H1 (cell line): ENCODE results near the gene ZFR. TPM values are rescaled to one million over a fixed set of nuclear protein-coding genes. Genes with fewer than 3 reads are reported as not detected.
"Not testable (repeated sequence)": the region's sequence is repeated elsewhere in the genome, so short reads cannot be mapped to it uniquely, and the experiment has no call there.

Experiments
- CTCF ChIA-PET: fragments of 300-600 bp; sonication (Branson Sonifier 250); formaldehyde crosslinking; loops from one replicate; lab custom pipeline; 2021; ENCODE audit not compliant: partially characterized antibody; lab: Charles Lee
- POLR2A ChIA-PET: fragments of 300-600 bp; sonication (Branson Sonifier 250); formaldehyde crosslinking; loops from one replicate; lab custom pipeline; 2021; ENCODE audit warnings: inconsistent platforms; ENCODE audit not compliant: partially characterized antibody; lab: Charles Lee
- DNase-seq, 2 experiments: peaks; one replicate each; pipeline versions ENCODE4 v3.0.0 to v3.0.0-alpha.2; 2010 to 2022; ENCODE audit warnings: low spot score in 2 of 2, low read depth in 1 of 2, mixed read lengths in 1 of 2
- FAIRE-seq: peaks from 2 replicates; lab custom pipeline; 2011; peaks lifted over from hg19 to GRCh38; lab: Jason Lieb, UNC
- H2AFZ ChIP-seq: 2 replicates; pipeline ENCODE4 v1.8.1; 2012; ENCODE audit warnings: low read length, inconsistent platforms
- H2AK5ac ChIP-seq: 2 replicates; pipeline ENCODE4 v1.6.1; 2013; ENCODE audit warnings: low read depth, low read length
- H2BK120ac ChIP-seq: replicated peaks from 2 replicates; pipeline ENCODE3; 2013; ENCODE audit warnings: low read depth, low read length, inconsistent platforms
- H2BK12ac ChIP-seq: 2 replicates; pipeline ENCODE4 v1.6.1; 2013; ENCODE audit warnings: low read depth, low read length
- H2BK15ac ChIP-seq: 2 replicates; pipeline ENCODE4 v1.6.1; 2013; ENCODE audit warnings: low read length
- H2BK20ac ChIP-seq: 2 replicates; pipeline ENCODE4 v1.6.1; 2013; ENCODE audit warnings: low read length
- H2BK5ac ChIP-seq: 2 replicates; pipeline ENCODE4 v1.6.1; 2013; ENCODE audit warnings: low read depth, low read length
- H3K14ac ChIP-seq: 2 replicates; pipeline ENCODE4 v1.6.1; 2013; ENCODE audit warnings: inconsistent platforms; ENCODE audit not compliant: insufficient read length
- H3K18ac ChIP-seq: 2 replicates; pipeline ENCODE4 v1.6.1; 2013; ENCODE audit warnings: low read length; ENCODE audit errors: extremely low read depth
- H3K23ac ChIP-seq: 2 replicates; pipeline ENCODE4 v1.6.1; 2013; ENCODE audit warnings: inconsistent platforms; ENCODE audit not compliant: insufficient read length
- H3K23me2 ChIP-seq: 2 replicates; pipeline ENCODE4 v1.6.1; 2013; ENCODE audit warnings: low read depth, low read length
- H3K27ac ChIP-seq: 2 replicates; pipeline ENCODE4 v1.6.1; 2011; ENCODE audit warnings: low read depth, low read length, inconsistent platforms
- H3K27me3 ChIP-seq, 4 experiments: replicated peaks in 1 of 4; 1 replicate in 1 of 4; 2 replicates in 3 of 4; pipeline versions ENCODE4 v1.6.1 to v1.8.1; 2011 to 2013; ENCODE audit warnings: low read length in 3 of 4, mild to moderate bottlenecking in 3 of 4, inconsistent platforms in 2 of 4, mixed read lengths in 2 of 4, moderate library complexity in 1 of 4; ENCODE audit not compliant: control insufficient read depth in 3 of 4, insufficient read depth in 3 of 4; ENCODE audit errors: extremely low read depth in 1 of 4
- H3K36me3 ChIP-seq, 4 experiments: 2 replicates each; pipeline versions ENCODE4 v1.6.1 to v1.8.1; 2011 to 2013; ENCODE audit warnings: mild to moderate bottlenecking in 4 of 4, low read length in 3 of 4, moderate library complexity in 2 of 4, control low read depth in 1 of 4, inconsistent platforms in 1 of 4; ENCODE audit not compliant: insufficient read depth in 4 of 4, control insufficient read depth in 2 of 4
- H3K4ac ChIP-seq: replicated peaks from 2 replicates; pipeline ENCODE3; 2013; ENCODE audit warnings: low read length, low read depth, mixed read lengths, inconsistent platforms; ENCODE audit not compliant: insufficient read length
- H3K4me1 ChIP-seq, 4 experiments: replicated peaks in 1 of 4; 1 replicate in 1 of 4; 2 replicates in 3 of 4; pipeline versions ENCODE4 v1.6.1 to v1.8.1; 2011 to 2013; ENCODE audit warnings: low read length in 3 of 4, inconsistent platforms in 2 of 4, mixed read lengths in 1 of 4; ENCODE audit not compliant: insufficient read depth in 4 of 4, control insufficient read depth in 3 of 4
- H3K4me2 ChIP-seq, 2 experiments: 2 replicates each; pipeline versions ENCODE4 v1.6.1 to v1.8.1; 2011 to 2013; ENCODE audit warnings: low read depth in 2 of 2, low read length in 2 of 2, control low read depth in 1 of 2, inconsistent platforms in 1 of 2, mild to moderate bottlenecking in 1 of 2; ENCODE audit not compliant: insufficient read depth in 1 of 2
- H3K4me3 ChIP-seq, 4 experiments: fragments of 200-600, 300-600 bp in 1 of 4; sonication (generic), shearing (Covaris generic), sonication (Bioruptor Twin) in 1 of 4; 2 replicates each; pipeline versions ENCODE4 v1.5.1 to v1.8.1; 2011 to 2016; ENCODE audit warnings: low read length in 4 of 4, low read depth in 3 of 4, control low read depth in 2 of 4, inconsistent platforms in 2 of 4, mild to moderate bottlenecking in 2 of 4, mixed read lengths in 1 of 4, moderate library complexity in 1 of 4; ENCODE audit not compliant: insufficient read depth in 2 of 4; ENCODE audit errors: extremely low read depth in 1 of 4
- H3K56ac ChIP-seq: replicated peaks from 2 replicates; pipeline ENCODE3; 2013; ENCODE audit warnings: low read depth, mild to moderate bottlenecking, mixed read lengths, low read length, inconsistent platforms; ENCODE audit not compliant: insufficient read length
- H3K79me1 ChIP-seq: 2 replicates; pipeline ENCODE4 v1.6.1; 2013; ENCODE audit warnings: low read depth, low read length, control low read depth
- H3K79me2 ChIP-seq, 2 experiments: 2 replicates each; pipeline versions ENCODE4 v1.6.1 to v1.8.1; 2012 to 2013; ENCODE audit warnings: low read length in 2 of 2, mild to moderate bottlenecking in 2 of 2, inconsistent platforms in 1 of 2; ENCODE audit not compliant: insufficient read depth in 2 of 2, control insufficient read depth in 1 of 2
- H3K9ac ChIP-seq, 4 experiments: replicated peaks in 1 of 4; 1 replicate in 1 of 4; 2 replicates in 3 of 4; pipeline versions ENCODE4 v1.6.1 to v1.8.1; 2011 to 2013; ENCODE audit warnings: low read depth in 3 of 4, low read length in 3 of 4, control low read depth in 2 of 4, mild to moderate bottlenecking in 2 of 4, moderate library complexity in 2 of 4, inconsistent platforms in 1 of 4; ENCODE audit errors: extremely low read depth in 1 of 4
- H3K9me3 ChIP-seq, 2 experiments: 2 replicates each; pipeline versions ENCODE4 v1.6.1 to v1.8.1; 2012 to 2013; ENCODE audit warnings: mild to moderate bottlenecking in 2 of 2, moderate library complexity in 2 of 2, control low read depth in 1 of 2, inconsistent platforms in 1 of 2, low read depth in 1 of 2, low read length in 1 of 2, mixed read lengths in 1 of 2; ENCODE audit not compliant: insufficient read depth in 2 of 2
- H4K20me1 ChIP-seq, 2 experiments: replicated peaks in 1 of 2; 2 replicates each; pipeline versions ENCODE3 to v1.8.1; 2011 to 2013; ENCODE audit warnings: inconsistent platforms in 2 of 2, low read length in 2 of 2, mild to moderate bottlenecking in 1 of 2; ENCODE audit not compliant: insufficient read depth in 2 of 2, control insufficient read depth in 1 of 2
- H4K5ac ChIP-seq: 2 replicates; pipeline ENCODE4 v1.6.1; 2013; ENCODE audit warnings: low read length, low read depth, mixed read lengths, inconsistent platforms; ENCODE audit not compliant: insufficient read length
- H4K8ac ChIP-seq: 2 replicates; pipeline ENCODE4 v1.8.0; 2013; ENCODE audit warnings: mild to moderate bottlenecking, moderate library complexity, low read length, inconsistent platforms; ENCODE audit not compliant: insufficient read depth; ENCODE audit errors: extremely low read depth
- H4K91ac ChIP-seq: replicated peaks from 2 replicates; pipeline ENCODE3; 2013; ENCODE audit warnings: low read length, mixed read lengths, inconsistent platforms; ENCODE audit not compliant: insufficient read length
- KDM5A ChIP-seq: fragments of 200-600 bp; IDR thresholded peaks from 2 replicates; pipeline ENCODE4 v1.7.1; 2012; ENCODE audit warnings: mild to moderate bottlenecking, low read length, inconsistent platforms, mixed read lengths
- SAP30 ChIP-seq: fragments of 300-600 bp; sonication (generic); IDR thresholded peaks from 2 replicates; pipeline ENCODE4 v1.7.1; 2012; ENCODE audit warnings: low read length, moderate library complexity, mild to moderate bottlenecking, inconsistent platforms; ENCODE audit not compliant: insufficient read depth, insufficient replicate concordance
- WGBS, 2 experiments: shearing (Covaris generic) in 1 of 2; methylation state at CpG; one replicate each; pipeline versions ENCODE4 v1.1.6 to v1.1.7; 2013 to 2015; ENCODE audit warnings: low lambda C conversion rate in 2 of 2, mixed read lengths in 2 of 2, inconsistent platforms in 1 of 2, low coverage in 1 of 2, missing lambda C conversion rate in 1 of 2; ENCODE audit not compliant: insufficient replicate concordance in 2 of 2, insufficient coverage in 1 of 2, insufficient read length in 1 of 2; ENCODE audit errors: extremely low coverage in 1 of 2, missing lambda C conversion rate in 1 of 2; 5-methylcytosine and 5-hydroxymethylcytosine counted together
- polyA plus RNA-seq, 7 experiments: library from polyadenylated mRNA; depleted of rRNA in 3 of 7; stranded (reverse) in 5 of 7; unstranded in 2 of 7; fragments of >200 nt in 5 of 7; fragments of 200-250 nt in 2 of 7; gene quantifications; 1 replicate in 5 of 7; 2 replicates in 1 of 7; 4 replicates in 1 of 7; pipeline versions ENCODE4 v1.2.1 to v1.2.3, GENCODE V29; 2011 to 2013; ENCODE audit warnings: missing spikeins in 2 of 7, mixed read lengths in 2 of 7
- total RNA-seq: library from RNA; stranded (reverse); fragmentation: NEBNext Ultra II Directional; extraction: Animal tissue kit (Norgen Biotek cat#: 25700); gene quantifications from 2 replicates; pipeline ENCODE4 v1.2.1, GENCODE V29; 2021

Gene ZFR
- total and polyA plus RNA-seq, 2 of the 8 experiments (the other 6 are each of a cell fraction or from before 2014, with no cell fraction given), result 68.8 to 92.7 TPM

DNA sequence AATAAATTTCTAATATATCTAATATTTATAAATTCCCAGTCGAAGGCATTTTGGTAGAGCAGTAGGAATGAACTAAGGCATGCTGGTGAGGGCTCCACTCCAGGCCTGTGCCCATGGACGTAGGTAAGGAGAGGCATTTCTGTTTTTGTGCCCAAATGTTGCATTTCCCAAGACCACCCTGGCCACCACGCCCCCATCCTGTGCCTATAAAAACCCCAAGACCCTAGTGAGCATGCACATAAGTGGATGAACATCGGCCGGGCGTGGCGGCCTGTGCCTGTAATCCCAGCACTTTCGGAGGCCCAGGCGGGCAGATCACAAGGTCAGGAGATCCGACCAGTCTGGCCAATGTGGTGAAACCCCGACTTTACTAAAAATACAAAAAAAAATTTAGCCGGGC lies 121.7 kb downstream of the ZFR start (continued):
- TF ChIP-seq SAP30 (no peak), KDM5A (no peak)

DNA sequence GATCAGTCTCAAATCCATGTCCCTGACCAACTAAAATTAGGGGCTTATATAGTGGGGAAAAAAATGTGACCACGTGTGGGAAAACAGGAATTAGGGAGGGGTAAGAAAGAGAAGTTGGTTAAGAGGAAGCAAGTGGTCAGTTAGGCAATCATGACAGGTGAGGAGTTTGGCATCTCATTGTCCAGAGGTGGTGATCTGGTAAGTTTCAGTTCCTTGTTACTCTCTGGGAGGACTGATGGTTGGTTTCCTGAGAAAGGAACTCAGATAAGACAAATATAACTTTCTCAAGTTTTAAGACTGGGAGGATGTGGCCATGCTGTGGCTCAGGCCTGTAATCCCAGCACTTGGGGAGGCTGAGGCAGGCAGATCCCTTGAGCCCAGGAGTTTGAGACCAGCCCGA lies 122.8 kb downstream of the ZFR start:
- H2BK12ac ChIP-seq, H4K8ac ChIP-seq, H2BK15ac ChIP-seq, H3K18ac ChIP-seq, H4K5ac ChIP-seq, H3K23ac ChIP-seq, H3K4ac ChIP-seq, H2BK20ac ChIP-seq, H3K27ac ChIP-seq, FAIRE-seq, H3K4me3 ChIP-seq, H3K27me3 ChIP-seq, H2BK5ac ChIP-seq, DNase-seq, H3K56ac ChIP-seq, H4K91ac ChIP-seq, H4K20me1 ChIP-seq, H3K4me1 ChIP-seq, H3K23me2 ChIP-seq, POLR2A ChIA-PET, H3K9ac ChIP-seq, H2AK5ac ChIP-seq, H3K4me2 ChIP-seq, H2AFZ ChIP-seq, H2BK120ac ChIP-seq, H3K79me1 ChIP-seq, H3K9me3 ChIP-seq, H3K36me3 ChIP-seq, H3K14ac ChIP-seq, H3K79me2 ChIP-seq: not testable (repeated sequence)
- 93% methylated on average over 2 of the region's 2 CpGs; no CpG with 5 or more reads in 1 of the 2 experiments for WGBS, 2 experiments
- CTCF ChIA-PET, result interaction anchor here (1.0 to 9.4 kb wide), 4 partner anchors 8 to 90 kb away, joined by 3 to 87 read pairs (median 31); no protein-coding TSS in a partner anchor
